Ishikawa (cell line): ENCODE results near the gene MTHFS.

Source experiments
- CEBPB ChIP-seq: IDR thresholded peaks from 2 replicates; pipeline ENCODE4 v1.6.1; 2012
- EGR1 ChIP-seq: IDR thresholded peaks from 2 replicates; pipeline ENCODE4 v1.6.1; 2012
- EP300 ChIP-seq: IDR thresholded peaks from 2 replicates; pipeline ENCODE4 v1.6.1; 2012; ENCODE audit warnings: borderline replicate concordance
- FOXM1 ChIP-seq: IDR thresholded peaks from 2 replicates; pipeline ENCODE4 v1.6.1; 2012; ENCODE audit warnings: low read depth, borderline replicate concordance
- MAX ChIP-seq: IDR thresholded peaks from 2 replicates; pipeline ENCODE4 v1.6.1; 2012
- NFIC ChIP-seq: IDR thresholded peaks from 2 replicates; pipeline ENCODE4 v1.6.1; 2012
- RAD21 ChIP-seq: IDR thresholded peaks from 2 replicates; pipeline ENCODE4 v1.6.1; 2012; ENCODE audit warnings: low read depth
- REST ChIP-seq: IDR thresholded peaks from 2 replicates; pipeline ENCODE4 v1.6.1; 2012; ENCODE audit warnings: low read depth, mild to moderate bottlenecking
- TAF1 ChIP-seq: IDR thresholded peaks from 2 replicates; pipeline ENCODE4 v1.6.1; 2012; ENCODE audit warnings: low read depth, mild to moderate bottlenecking
- TCF12 ChIP-seq: IDR thresholded peaks from 2 replicates; pipeline ENCODE4 v1.6.1; 2012; ENCODE audit warnings: low read depth
- TEAD4 ChIP-seq: IDR thresholded peaks from 2 replicates; pipeline ENCODE4 v1.6.1; 2012
- USF1 ChIP-seq: IDR thresholded peaks from 2 replicates; pipeline ENCODE4 v1.6.1; 2012
- YY1 ChIP-seq: IDR thresholded peaks from 2 replicates; pipeline ENCODE4 v1.6.1; 2012; ENCODE audit warnings: low read depth

- TF ChIP-seq RAD21 (no peak), TCF12 (no peak), EGR1 (no peak), EP300 (no peak), YY1 (no peak), USF1 (no peak), REST (no peak), CEBPB (no peak), MAX (no peak), FOXM1 (no peak), TAF1 (no peak), NFIC (no peak), TEAD4 (no peak)
Measured at GRCh38 chr15:79860661-79861060, 36.2 kb downstream of the MTHFS start.
